K562 (cell line): Measurements from ENCODE around the gene NXNL2. TPM values are rescaled to one million over a fixed set of nuclear protein-coding genes. Genes with fewer than 3 reads are reported as not detected.

Source experiments
- ATAC-seq: fragments of 200-7000 bp; cut with Tn5 transposase; 3 replicates; pipeline ENCODE4 v1.9.1; 2020; ENCODE audit warnings: moderate library complexity
- BruUV-seq: library from RNA; stranded (reverse); fragments of 400-500 nt; replicated peaks from 2 replicates; lab custom pipeline; 2021; lab: Mats Ljungman, UMichigan
- CTCF ChIA-PET: fragments of 300-600 bp; formaldehyde crosslinking; extraction: SDS; loops from one replicate; lab custom pipeline; 2021; ENCODE audit warnings: low intra/inter-chr PET ratio; lab: Yijun Ruan, JAX
- POLR2A ChIA-PET: fragments of 300-600, 350-650 bp; sonication (Branson Sonifier 250); formaldehyde crosslinking; extraction: SDS; loops from one replicate; lab custom pipeline; 2021; ENCODE audit warnings: antibody characterized with exemption, inconsistent platforms; lab: Yijun Ruan, JAX
- DNase-seq, 4 experiments: peaks; one replicate each; pipeline versions ENCODE4 v3.0.0 to v3.0.0-alpha.2; 2011 to 2018; ENCODE audit warnings: low spot score in 3 of 4, mixed read lengths in 3 of 4; ENCODE audit errors: extremely low read depth in 1 of 4
- FAIRE-seq: peaks from 2 replicates; lab custom pipeline; 2011; peaks lifted over from hg19 to GRCh38; lab: Jason Lieb, UNC
- H2AFZ ChIP-seq: 2 replicates; pipeline ENCODE4 v1.6.0; 2011; ENCODE audit warnings: low read depth, low read length, control low read depth, inconsistent platforms
- H3K27ac ChIP-seq: fragments of 200-600 bp; 3 replicates; pipeline ENCODE4 v1.8.0; 2011; ENCODE audit warnings: low read depth, mild to moderate bottlenecking, control low read depth, inconsistent platforms, low read length, moderate library complexity, mixed read lengths; ENCODE audit errors: extremely low read depth
- H3K27me3 ChIP-seq, 2 experiments: fragments of 300-600 bp in 1 of 2; 2 replicates in 1 of 2; 3 replicates in 1 of 2; pipeline versions ENCODE4 v1.6.0 to v1.8.0; 2011; ENCODE audit warnings: inconsistent platforms in 2 of 2, low read length in 2 of 2, mild to moderate bottlenecking in 1 of 2, mixed read lengths in 1 of 2, moderate library complexity in 1 of 2; ENCODE audit not compliant: control insufficient read depth in 2 of 2, insufficient read depth in 2 of 2
- H3K36me3 ChIP-seq: fragments of 300-600 bp; 3 replicates; pipeline ENCODE4 v1.8.0; 2011; ENCODE audit warnings: mild to moderate bottlenecking, low read length, inconsistent platforms; ENCODE audit not compliant: control insufficient read depth, insufficient read depth
- H3K4me1 ChIP-seq, 2 experiments: fragments of 200-600 bp in 1 of 2; replicated peaks in 1 of 2; 2 replicates in 1 of 2; 3 replicates in 1 of 2; pipeline versions ENCODE4 v1.5.1 to v1.8.0; 2011; ENCODE audit warnings: inconsistent platforms in 2 of 2, low read length in 2 of 2, mild to moderate bottlenecking in 1 of 2, mixed read lengths in 1 of 2, moderate library complexity in 1 of 2; ENCODE audit not compliant: control insufficient read depth in 2 of 2, insufficient read depth in 2 of 2
- H3K4me2 ChIP-seq: 2 replicates; pipeline ENCODE4 v1.6.1; 2011; ENCODE audit warnings: low read length, control low read depth, inconsistent platforms, mixed read lengths; ENCODE audit not compliant: insufficient read depth
- H3K4me3 ChIP-seq: fragments of 200-600 bp; sonication (generic), shearing (Covaris generic); 2 replicates; pipeline ENCODE4 v1.5.1; 2016; ENCODE audit warnings: control low read depth, inconsistent platforms
- H3K79me2 ChIP-seq: fragments of 200-600 bp; 3 replicates; pipeline ENCODE4 v1.8.0; 2011; ENCODE audit warnings: low read length, inconsistent platforms; ENCODE audit not compliant: control insufficient read depth, insufficient read depth
- H3K9ac ChIP-seq, 2 experiments: 2 replicates each; pipeline versions ENCODE4 v1.6.0 to v1.6.1; 2011; ENCODE audit warnings: low read depth in 2 of 2, low read length in 2 of 2, control low read depth in 1 of 2, inconsistent platforms in 1 of 2, mild to moderate bottlenecking in 1 of 2, mixed read lengths in 1 of 2; ENCODE audit not compliant: insufficient read depth in 1 of 2
- H3K9me1 ChIP-seq: one replicate; pipeline ENCODE4 v1.6.0; 2011; ENCODE audit warnings: inconsistent platforms, mild to moderate bottlenecking, low read length, moderate library complexity; ENCODE audit not compliant: control insufficient read depth, insufficient read depth
- H3K9me3 ChIP-seq: replicated peaks from 2 replicates; pipeline ENCODE4 v1.5.1; 2011; ENCODE audit warnings: low read depth, low read length, inconsistent platforms; ENCODE audit not compliant: control insufficient read depth, insufficient read depth
- H4K20me1 ChIP-seq: replicated peaks from 2 replicates; pipeline ENCODE4 v1.6.1; 2011; ENCODE audit warnings: low read length, inconsistent platforms, mixed read lengths; ENCODE audit not compliant: control insufficient read depth, insufficient read depth
- ATF1 ChIP-seq, 2 experiments: fragments of 450-650 bp in 1 of 2; IDR thresholded peaks; 2 replicates each; pipeline ENCODE4 v1.6.1; 2016; ENCODE audit warnings: missing compliant biosample characterization in 1 of 2, missing genetic modification characterization in 1 of 2
- ATF3 ChIP-seq, 2 experiments: fragments of 450-650 bp in 1 of 2; sonication (generic) in 1 of 2; formaldehyde crosslinking in 1 of 2; IDR thresholded peaks in 1 of 2; conservative IDR thresholded peaks in 1 of 2; 2 replicates each; pipeline versions ENCODE4 v1.6.1 to v1.8.1; 2016 to 2023; ENCODE audit warnings: mild to moderate bottlenecking in 2 of 2, moderate library complexity in 2 of 2, inconsistent platforms in 1 of 2, missing genetic modification reagents in 1 of 2
- ATF7 ChIP-seq: fragments of 450-650 bp; IDR thresholded peaks from 2 replicates; pipeline ENCODE4 v1.7.1; 2014; ENCODE audit warnings: mild to moderate bottlenecking, moderate library complexity
- CC2D1A ChIP-seq: fragments of 450-650 bp; IDR thresholded peaks from 2 replicates; pipeline ENCODE4 v1.6.1; 2017; ENCODE audit warnings: mild to moderate bottlenecking
- CEBPB ChIP-seq: fragments of 450-650 bp; IDR thresholded peaks from 2 replicates; pipeline ENCODE4 v1.6.1; 2016; ENCODE audit warnings: missing genetic modification characterization, missing compliant biosample characterization
- CEBPG ChIP-seq, 3 experiments: fragments of 200-800 bp in 1 of 3; sonication (Bioruptor generic) in 1 of 3; sonication (generic) in 1 of 3; formaldehyde crosslinking in 1 of 3; IDR thresholded peaks in 2 of 3; conservative IDR thresholded peaks in 1 of 3; 2 replicates each; pipeline versions ENCODE4 v1.6.1 to v1.8.0; 2016 to 2022; ENCODE audit warnings: missing compliant biosample characterization in 2 of 3, missing genetic modification characterization in 2 of 3, mild to moderate bottlenecking in 1 of 3, missing genetic modification reagents in 1 of 3
- CREM ChIP-seq: IDR thresholded peaks from 2 replicates; pipeline ENCODE4 v1.6.1; 2014; ENCODE audit warnings: antibody characterized with exemption, low read depth
- CTBP1 ChIP-seq: fragments of 450-650 bp; IDR thresholded peaks from 2 replicates; pipeline ENCODE4 v1.6.1; 2016; ENCODE audit warnings: borderline replicate concordance
- DLX4 ChIP-seq: fragments of 250-450 bp; sonication (Bioruptor Pico); IDR thresholded peaks from 2 replicates; pipeline ENCODE4 v1.6.1; 2021; ENCODE audit warnings: mild to moderate bottlenecking
- DPF2 ChIP-seq: fragments of 450-650 bp; IDR thresholded peaks from 2 replicates; pipeline ENCODE4 v1.6.1; 2016
- ETV1 ChIP-seq: fragments of 450-650 bp; conservative IDR thresholded peaks from 2 replicates; pipeline ENCODE4 v1.6.1; 2016; ENCODE audit warnings: missing genetic modification characterization, control low read depth, low read depth, missing compliant biosample characterization
- NFIC ChIP-seq: fragments of 450-650 bp; IDR thresholded peaks from 2 replicates; pipeline ENCODE4 v1.6.1; 2017; ENCODE audit warnings: mild to moderate bottlenecking, inconsistent platforms
- SOX6 ChIP-seq: fragments of 450-650 bp; IDR thresholded peaks from 2 replicates; pipeline ENCODE4 v1.6.1; 2014; ENCODE audit warnings: mild to moderate bottlenecking
- TBP ChIP-seq: optimal IDR thresholded peaks from 2 replicates; pipeline ENCODE3; 2011; ENCODE audit warnings: low read depth, low read length, improper control_type of control experiment
- TCF3 ChIP-seq: sonication (generic); formaldehyde crosslinking; IDR thresholded peaks from 2 replicates; pipeline ENCODE4 v1.4.0; 2020; ENCODE audit warnings: mild to moderate bottlenecking, missing genetic modification reagents
- WGBS: fragments of 100-300 bp; shearing (Covaris generic); methylation state at CpG from one replicate; pipeline ENCODE4 v1.1.6; 2016; ENCODE audit warnings: low coverage, mixed read lengths; ENCODE audit not compliant: insufficient coverage; ENCODE audit errors: missing lambda C conversion rate; 5-methylcytosine and 5-hydroxymethylcytosine counted together
- in situ Hi-C: fragments of 300-500 bp; cut with MboI; formaldehyde crosslinking; loops from 4 replicates; pipeline ENCODE4 v1.15.0; 2018; ENCODE audit warnings: inconsistent platforms, mixed read lengths
- intact Hi-C: fragments of 100-400 bp; cut with micrococcal nuclease; formaldehyde crosslinking; loops from 2 replicates; pipeline ENCODE4 v1.14.2; 2022
- polyA plus RNA-seq, 8 experiments: library from polyadenylated mRNA; depleted of rRNA in 4 of 8; stranded (reverse) in 5 of 8; unstranded in 3 of 8; fragments of >200 nt; fragmentation: Nextera tagmentation in 2 of 8; fragmentation: Illumina TruSeq in 1 of 8; extraction: Ambion mirVana in 2 of 8; extraction: Trizol in 1 of 8; gene quantifications; 2 replicates each; pipeline versions ENCODE4 v1.2.1 to v1.2.3, GENCODE V29; 2011 to 2014; ENCODE audit warnings: inconsistent platforms in 1 of 8, missing spikeins in 1 of 8
- total RNA-seq, 7 experiments: library from RNA; depleted of rRNA in 6 of 7; stranded (reverse); fragments of >200 nt in 6 of 7; fragmentation: Illumina TruSeq in 2 of 7; extraction: Trizol in 2 of 7; gene quantifications; 2 replicates each; pipeline versions ENCODE4 v1.2.1 to v1.2.3, GENCODE V29; 2011 to 2021; ENCODE audit warnings: low replicate concordance in 1 of 7

NXNL2 gene
- total and polyA plus RNA-seq, 9 of the 15 experiments (the other 6 are each of a cell fraction or from before 2014, with no cell fraction given), result 0.15 to 0.19 TPM; not detected in 7

DNA sequence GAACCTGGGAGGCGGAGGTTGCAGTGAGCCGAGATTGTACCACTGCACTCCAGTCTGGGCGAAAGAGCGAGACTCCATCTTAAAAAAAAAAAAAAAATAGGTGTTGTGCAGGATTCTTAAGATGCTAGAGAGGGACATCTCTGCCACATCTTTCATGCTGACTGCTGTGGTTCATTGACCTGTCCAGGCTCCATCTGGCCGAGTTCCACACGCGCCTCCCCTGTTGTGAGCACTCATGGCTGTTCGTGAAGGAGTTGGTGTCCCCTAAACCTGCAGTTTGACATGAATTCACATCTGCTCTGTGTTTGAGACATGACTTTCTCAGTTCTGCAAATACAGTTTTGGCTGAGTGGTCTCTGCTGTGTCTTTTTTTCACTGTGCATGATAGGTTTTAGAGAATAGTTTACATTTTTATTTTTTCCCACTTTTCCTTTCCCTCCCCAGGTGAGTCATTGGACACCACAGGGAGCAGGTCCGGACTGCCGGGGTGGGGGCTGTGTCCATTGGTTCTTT, 5.3 kb downstream of the NXNL2 start (continued):
- TF ChIP-seq CC2D1A, result no peak
- no peak for TF ChIP-seq DPF2

GRCh38 chr9:88544245-88544644, 9.3 kb downstream of the NXNL2 start:
- no TSS peak for BruUV-seq
- Histone ChIP-seq H3K4me3 (no peak overlapping the region), H3K27me3 (peaks cover 0 to 9% of the 10 kb centered on the region in 2 experiments; a peak in 2 of 5 replicates), H2AFZ (peak overlapping the region; percentile 8; the same call in 1 of the 2 replicates), H3K27ac (no peak overlapping the region), H3K36me3 (no peaks in the 10 kb centered on the region), H3K9me1 (no peaks in the 10 kb centered on the region), H3K4me1 (no peaks in the 10 kb centered on the region; a peak in 2 of 5 replicates), H4K20me1 (no peaks in the 10 kb centered on the region), H3K9ac (no peak overlapping the region), H3K79me2 (no peaks in the 10 kb centered on the region), H3K9me3 (no peaks in the 10 kb centered on the region), H3K4me2 (peak overlapping the region; percentile 3; the same call in 1 of the 2 replicates)
- FAIRE-seq, result no peak
- 0% methylated on average over 10 of the region's 11 CpGs for WGBS
- intact Hi-C loops (no loop called here), in situ Hi-C loops (no loop called here)
- ChIA-PET CTCF (no interaction called here), POLR2A (no interaction called here)
- peak; percentile 15 to 60 (median 30) for DNase-seq
- TF ChIP-seq ATF7 (no peak; the same call in 1 of the 2 replicates), SOX6 (peak; percentile 59), TCF3 (no peak), TBP (no peak), CEBPB (tag) (peak; percentile 91), ATF3 (IDR thresholded peaks at IDR 0.05) (0 out of 2 replicates have a peak, but pooled peaks have one; percentile 16), ATF3 (CRISPR knock-in tag; conservative IDR thresholded peaks at IDR 0.05) (no peak), CEBPG (CRISPR knock-in tag; IDR thresholded peaks at IDR 0.05) (peak; percentile 65; the same call in 1 of the 2 replicates), CEBPG (tag; conservative IDR thresholded peaks at IDR 0.05 in 1 of 2, IDR thresholded peaks at IDR 0.05 in 1 of 2) (peak; percentile 61 to 67), DLX4 (no peak), CREM (peak; percentile 58; the same call in 1 of the 2 replicates), NFIC (peak; percentile 86), ATF1 (CRISPR knock-in tag; IDR thresholded peaks at IDR 0.05) (no peak), ATF1 (tag; IDR thresholded peaks at IDR 0.05) (peak; percentile 55; the same call in 1 of the 2 replicates), ETV1 (tag) (peak; percentile 39; the same call in 1 of the 2 replicates), CTBP1 (peak; percentile 71; the same call in 1 of the 2 replicates)
- peak; percentile 78 for ATAC-seq
